WTC11 (cell line): ENCODE results near the gene FSTL4. TPM values are rescaled to one million over a fixed set of nuclear protein-coding genes. Genes with fewer than 3 reads are reported as not detected.

Source experiments
- ATAC-seq: fragments of 200-7000 bp; cut with Tn5 transposase; 2 replicates; pipeline ENCODE4 v1.10.0; 2021; ENCODE audit warnings: mild to moderate bottlenecking, moderate library complexity
- CTCF ChIA-PET: fragments of 300-600 bp; sonication (Branson Sonifier 250); formaldehyde crosslinking; loops from one replicate; lab custom pipeline; 2021; ENCODE audit warnings: antibody characterized with exemption; lab: Charles Lee
- POLR2A ChIA-PET: fragments of 350-600 bp; sonication (Branson Sonifier 250); formaldehyde crosslinking; loops from one replicate; lab custom pipeline; 2021; ENCODE audit warnings: antibody characterized with exemption; lab: Charles Lee
- DNase-seq: peaks from one replicate; pipeline ENCODE4 v3.0.0; 2021; ENCODE audit warnings: low spot score
- H3K27ac Mint-ChIP-seq: 2 replicates; pipeline ENCODE4 v1.8.0; 2021; ENCODE audit warnings: mixed read lengths
- H3K27me3 Mint-ChIP-seq: 2 replicates; pipeline ENCODE4 v1.8.0; 2021; ENCODE audit warnings: low read depth, mild to moderate bottlenecking, moderate library complexity, mixed read lengths
- H3K36me3 Mint-ChIP-seq: 2 replicates; pipeline ENCODE4 v1.8.0; 2021; ENCODE audit warnings: mixed read lengths
- H3K4me1 Mint-ChIP-seq: 2 replicates; pipeline ENCODE4 v1.8.0; 2022; ENCODE audit warnings: mixed read lengths
- H3K4me3 Mint-ChIP-seq: 2 replicates; pipeline ENCODE4 v1.8.0; 2021; ENCODE audit warnings: mild to moderate bottlenecking, moderate library complexity, mixed read lengths
- H3K9me3 Mint-ChIP-seq: 2 replicates; pipeline ENCODE4 v1.8.0; 2021; ENCODE audit warnings: mixed read lengths
- AR ChIP-seq: fragments of 250-450 bp; sonication (Bioruptor Pico); IDR thresholded peaks from 2 replicates; pipeline ENCODE4 v1.9.0; 2021; ENCODE audit warnings: mild to moderate bottlenecking
- ATF2 ChIP-seq: sonication (generic); formaldehyde crosslinking; IDR thresholded peaks from 2 replicates; pipeline ENCODE4 v1.8.1; 2022; ENCODE audit warnings: low read depth, missing genetic modification reagents, borderline replicate concordance
- ATF6 ChIP-seq: sonication (generic); formaldehyde crosslinking; IDR thresholded peaks from 2 replicates; pipeline ENCODE4 v1.8.1; 2023; ENCODE audit warnings: mild to moderate bottlenecking, missing genetic modification reagents
- CBFB ChIP-seq: sonication (generic); formaldehyde crosslinking; IDR thresholded peaks from 2 replicates; pipeline ENCODE4 v1.8.1; 2022; ENCODE audit warnings: mild to moderate bottlenecking, low read depth, missing genetic modification reagents
- CDX4 ChIP-seq: fragments of 250-450 bp; sonication (Bioruptor Pico); IDR thresholded peaks from 2 replicates; pipeline ENCODE4 v1.9.0; 2021; ENCODE audit warnings: moderate library complexity, mild to moderate bottlenecking, inconsistent platforms, borderline replicate concordance
- CREM ChIP-seq: sonication (generic); formaldehyde crosslinking; IDR thresholded peaks from 2 replicates; pipeline ENCODE4 v1.8.1; 2022; ENCODE audit warnings: mild to moderate bottlenecking, missing genetic modification reagents, moderate library complexity
- FOXK1 ChIP-seq: sonication (generic); formaldehyde crosslinking; IDR thresholded peaks from 2 replicates; pipeline ENCODE4 v1.8.0; 2022; ENCODE audit warnings: mild to moderate bottlenecking, moderate library complexity, missing genetic modification reagents
- FOXP1 ChIP-seq: sonication (generic); formaldehyde crosslinking; IDR thresholded peaks from 2 replicates; pipeline ENCODE4 v1.8.0; 2022; ENCODE audit warnings: missing genetic modification reagents, mild to moderate bottlenecking, moderate library complexity, borderline replicate concordance
- NR3C1 ChIP-seq: sonication (generic); formaldehyde crosslinking; conservative IDR thresholded peaks from 2 replicates; pipeline ENCODE4 v1.8.1; 2023; ENCODE audit warnings: low read depth, mild to moderate bottlenecking, missing genetic modification reagents
- TCF7 ChIP-seq: sonication (generic); formaldehyde crosslinking; IDR thresholded peaks from 2 replicates; pipeline ENCODE4 v1.8.0; 2022; ENCODE audit warnings: mild to moderate bottlenecking, low read depth, missing genetic modification reagents, moderate library complexity
- USF1 ChIP-seq: sonication (generic); formaldehyde crosslinking; IDR thresholded peaks from 2 replicates; pipeline ENCODE4 v1.8.0; 2022; ENCODE audit warnings: mild to moderate bottlenecking, missing genetic modification reagents
- USF2 ChIP-seq: sonication (generic); formaldehyde crosslinking; IDR thresholded peaks from 2 replicates; pipeline ENCODE4 v1.8.1; 2023; ENCODE audit warnings: mild to moderate bottlenecking, missing genetic modification reagents, moderate library complexity
- ZNF219 ChIP-seq: sonication (generic); formaldehyde crosslinking; IDR thresholded peaks from 2 replicates; pipeline ENCODE4 v1.8.0; 2023; ENCODE audit warnings: missing genetic modification reagents, mild to moderate bottlenecking, borderline replicate concordance
- ZNF317 ChIP-seq: sonication (generic); formaldehyde crosslinking; IDR thresholded peaks from 2 replicates; pipeline ENCODE4 v1.8.1; 2023; ENCODE audit warnings: low read depth, mild to moderate bottlenecking, moderate library complexity, missing genetic modification reagents, borderline replicate concordance
- ZNF396 ChIP-seq: fragments of 250-450 bp; sonication (Bioruptor Pico); IDR thresholded peaks from 2 replicates; pipeline ENCODE4 v1.8.0; 2021; ENCODE audit warnings: mild to moderate bottlenecking, moderate library complexity, borderline replicate concordance
- ZNF512 ChIP-seq: sonication (generic); formaldehyde crosslinking; IDR thresholded peaks from 2 replicates; pipeline ENCODE4 v1.8.1; 2022; ENCODE audit warnings: missing genetic modification reagents, borderline replicate concordance
- ZNF671 ChIP-seq: fragments of 250-450 bp; sonication (Bioruptor Pico); IDR thresholded peaks from 2 replicates; pipeline ENCODE4 v1.8.0; 2021; ENCODE audit warnings: mild to moderate bottlenecking
- total RNA-seq: library from RNA; stranded (reverse); gene quantifications from 3 replicates; pipeline ENCODE4 v1.2.3, GENCODE V29; 2021

The FSTL4 gene
- total RNA-seq, 1 experiment from 2014 or later = 6.1 TPM

GRCh38 chr5:133276171-133276570 is 336.2 kb downstream of the FSTL4 start:
- no peaks in the 10 kb centered on the region for H3K4me1 Mint-ChIP-seq
- ChIA-PET POLR2A (no interaction called here), CTCF (interaction anchor here (0.7 to 2.0 kb wide), 3 partner anchors 28 to 147 kb away, joined by 3 to 8 read pairs (median 6); no protein-coding TSS in a partner anchor)
- DNase-seq (no peak), ATAC-seq (peak; percentile 36)
- no peaks in the 10 kb centered on the region for H3K27me3 Mint-ChIP-seq
- H3K9me3 Mint-ChIP-seq = peaks cover 11% of the 10 kb centered on the region
- TF ChIP-seq ZNF396 (CRISPR knock-in tag) = no peak
- no peak for TF ChIP-seq ZNF671 (CRISPR knock-in tag)
- no peak for TF ChIP-seq TCF7 (CRISPR knock-in tag)
- TF ChIP-seq FOXP1 (CRISPR knock-in tag) = no peak
- TF ChIP-seq ZNF512 (CRISPR knock-in tag) = no peak
- TF ChIP-seq FOXK1 (CRISPR knock-in tag) = no peak
- no peak for TF ChIP-seq ZNF219 (CRISPR knock-in tag)
- no peak for TF ChIP-seq CREM (CRISPR knock-in tag)
- no peak for TF ChIP-seq ATF6 (CRISPR knock-in tag)
- no peak for TF ChIP-seq ZNF317
- no peak for TF ChIP-seq NR3C1 (CRISPR knock-in tag)
- no peak for TF ChIP-seq USF1 (CRISPR knock-in tag)
- no peak for TF ChIP-seq CBFB
- TF ChIP-seq CDX4 = no peak
- H3K36me3 Mint-ChIP-seq = no peaks in the 10 kb centered on the region
- H3K4me3 Mint-ChIP-seq = no peak overlapping the region
- H3K27ac Mint-ChIP-seq = no peak overlapping the region

GRCh38 chr5:133275631-133276030 is 336.7 kb downstream of the FSTL4 start:
- ATAC-seq (no peak), DNase-seq (no peak)
- ChIA-PET POLR2A (no interaction called here), CTCF (interaction anchor here (0.7 to 2.0 kb wide), 3 partner anchors 28 to 148 kb away, joined by 3 to 8 read pairs (median 6); no protein-coding TSS in a partner anchor)
- H3K27me3 Mint-ChIP-seq = no peaks in the 10 kb centered on the region
- 0 out of 2 replicates have a peak overlapping the region, but pooled peaks have one; percentile 60 for H3K27ac Mint-ChIP-seq
- no peak for TF ChIP-seq ATF2 (CRISPR knock-in tag)
- peaks cover 11% of the 10 kb centered on the region for H3K9me3 Mint-ChIP-seq
- H3K36me3 Mint-ChIP-seq = no peaks in the 10 kb centered on the region
- no peak overlapping the region for H3K4me3 Mint-ChIP-seq
- no peaks in the 10 kb centered on the region for H3K4me1 Mint-ChIP-seq

GRCh38 chr5:133274597-133274935 is 337.8 kb downstream of the FSTL4 start:
- ATAC-seq (peak; percentile 61; the same call in 1 of the 2 replicates), DNase-seq (no peak)
- Mint-ChIP-seq H3K4me3 (no peak overlapping the region), H3K4me1 (no peaks in the 10 kb centered on the region), H3K27ac (no peak overlapping the region), H3K9me3 (peaks cover 7% of the 10 kb centered on the region), H3K27me3 (no peaks in the 10 kb centered on the region), H3K36me3 (no peaks in the 10 kb centered on the region)
- ChIA-PET POLR2A (no interaction called here), CTCF (interaction anchor here (1.5 to 2.0 kb wide), 2 partner anchors 41 to 149 kb away, joined by 6 to 8 read pairs; no protein-coding TSS in a partner anchor)
- TF ChIP-seq USF1 (CRISPR knock-in tag) (peak; percentile 58; the same call in 1 of the 2 replicates), AR (CRISPR knock-in tag) (no peak), USF2 (peak; percentile 68)
